Activated CD8-positive, alpha-beta T cell treated with anti-CD3 and anti-CD28 coated beads for 36 hours (primary cell): Measurements from ENCODE around the gene SH3BGRL2. TPM values are rescaled to one million over a fixed set of nuclear protein-coding genes. Genes with fewer than 3 reads are reported as not detected.

Experiments used
- ATAC-seq: fragments of 200-7000 bp; cut with Tn5 transposase; one replicate; pipeline ENCODE4 v1.10.0; 2021; ENCODE audit warnings: mild to moderate bottlenecking, moderate library complexity
- CTCF ChIA-PET: fragments of 350-600 bp; sonication (Branson Sonifier 250); formaldehyde crosslinking; loops from one replicate; lab custom pipeline; 2021; ENCODE audit warnings: antibody characterized with exemption; lab: Charles Lee
- POLR2A ChIA-PET: fragments of 350-600 bp; sonication (Branson Sonifier 250); formaldehyde crosslinking; loops from one replicate; lab custom pipeline; 2021; ENCODE audit warnings: antibody characterized with exemption; lab: Charles Lee
- DNase-seq: peaks from one replicate; pipeline ENCODE4 v3.0.0-alpha.2; 2020
- H3K27ac Mint-ChIP-seq: one replicate; pipeline ENCODE4 v1.8.0; 2021; ENCODE audit warnings: mild to moderate bottlenecking, mixed read lengths
- H3K27me3 Mint-ChIP-seq: one replicate; pipeline ENCODE4 v1.8.0; 2021; ENCODE audit warnings: mixed read lengths
- H3K36me3 Mint-ChIP-seq: one replicate; pipeline ENCODE4 v1.8.0; 2021; ENCODE audit warnings: low read depth, mixed read lengths
- H3K4me1 Mint-ChIP-seq: one replicate; pipeline ENCODE4 v1.8.0; 2021; ENCODE audit warnings: low read depth, mixed read lengths
- H3K4me3 Mint-ChIP-seq: one replicate; pipeline ENCODE4 v1.8.0; 2021; ENCODE audit warnings: mild to moderate bottlenecking, moderate library complexity, mixed read lengths
- H3K9me3 Mint-ChIP-seq: one replicate; pipeline ENCODE4 v1.8.0; 2021; ENCODE audit warnings: mixed read lengths
- intact Hi-C: fragments of 100-400 bp; cut with micrococcal nuclease; formaldehyde crosslinking; loops from one replicate; pipeline ENCODE4 v1.10.0; 2022
- total RNA-seq, 2 experiments: library from RNA; stranded (reverse); gene quantifications; one replicate each; pipeline ENCODE4 v1.2.3, GENCODE V29; 2021
- TF ChIP-seq, protein P1 (sequence below): fragments of 200-600 bp; IDR thresholded peaks from one replicate; pipeline ENCODE4 v1.8.0; 2022; ENCODE audit warnings: antibody characterized with exemption, mild to moderate bottlenecking

SH3BGRL2 gene
- under 1 TPM; 0.54 to 0.70 TPM for total RNA-seq

DNA sequence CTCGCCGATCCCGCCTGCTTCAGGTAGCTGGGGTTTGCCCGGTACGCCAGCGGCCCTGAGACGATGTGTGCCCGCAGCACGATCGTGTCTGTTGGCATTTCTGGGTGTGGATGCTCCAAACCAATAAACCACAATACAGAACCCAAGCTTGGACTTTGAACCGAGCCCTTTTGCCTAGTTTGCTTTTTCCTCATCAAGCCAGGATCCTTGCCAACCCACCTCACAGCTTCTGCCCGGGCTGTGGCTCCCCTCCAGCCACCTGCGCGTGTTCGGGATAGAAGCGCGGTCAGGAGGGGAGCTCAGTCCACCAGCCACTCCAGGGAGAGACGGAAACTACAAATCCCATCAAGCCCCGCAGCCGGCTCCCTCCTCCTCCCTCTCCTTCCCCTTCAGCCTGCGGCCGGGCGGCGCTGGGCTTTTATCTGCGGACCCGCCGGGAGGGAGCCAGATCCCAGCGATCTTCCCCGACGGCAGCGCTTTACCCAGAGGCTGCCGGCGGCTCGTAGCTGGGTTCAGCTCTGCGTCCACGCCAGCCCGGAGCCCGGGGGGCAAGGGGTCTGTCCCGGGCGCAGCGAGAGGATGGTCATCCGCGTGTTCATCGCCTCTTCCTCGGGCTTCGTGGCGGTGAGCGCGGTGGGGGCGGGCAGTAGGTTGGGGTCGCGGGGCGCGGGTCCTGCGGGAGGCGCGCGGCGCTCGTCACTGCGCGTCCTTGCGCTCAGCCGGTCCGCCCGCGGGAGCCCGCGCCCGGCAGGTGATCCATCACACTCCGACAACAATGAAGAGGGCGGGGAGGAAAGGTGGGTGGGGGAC, at the start of gene SH3BGRL2:
Gene SH3BGRL2, plus strand, starts transcription at position 447 of the 810 bp plus-strand sequence. Its CDS starts 133 bp downstream, at position 580.
- TF ChIP-seq, protein P1, sequence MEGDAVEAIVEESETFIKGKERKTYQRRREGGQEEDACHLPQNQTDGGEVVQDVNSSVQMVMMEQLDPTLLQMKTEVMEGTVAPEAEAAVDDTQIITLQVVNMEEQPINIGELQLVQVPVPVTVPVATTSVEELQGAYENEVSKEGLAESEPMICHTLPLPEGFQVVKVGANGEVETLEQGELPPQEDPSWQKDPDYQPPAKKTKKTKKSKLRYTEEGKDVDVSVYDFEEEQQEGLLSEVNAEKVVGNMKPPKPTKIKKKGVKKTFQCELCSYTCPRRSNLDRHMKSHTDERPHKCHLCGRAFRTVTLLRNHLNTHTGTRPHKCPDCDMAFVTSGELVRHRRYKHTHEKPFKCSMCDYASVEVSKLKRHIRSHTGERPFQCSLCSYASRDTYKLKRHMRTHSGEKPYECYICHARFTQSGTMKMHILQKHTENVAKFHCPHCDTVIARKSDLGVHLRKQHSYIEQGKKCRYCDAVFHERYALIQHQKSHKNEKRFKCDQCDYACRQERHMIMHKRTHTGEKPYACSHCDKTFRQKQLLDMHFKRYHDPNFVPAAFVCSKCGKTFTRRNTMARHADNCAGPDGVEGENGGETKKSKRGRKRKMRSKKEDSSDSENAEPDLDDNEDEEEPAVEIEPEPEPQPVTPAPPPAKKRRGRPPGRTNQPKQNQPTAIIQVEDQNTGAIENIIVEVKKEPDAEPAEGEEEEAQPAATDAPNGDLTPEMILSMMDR: no peak
- H3K4me3 Mint-ChIP-seq: peak within 1 kb of the TSS; percentile 71
- H3K27me3 Mint-ChIP-seq: peaks cover 46% of the 10 kb centered on the region
- H3K36me3 Mint-ChIP-seq: no peaks in the 10 kb centered on the region
- ATAC-seq: peak; percentile 72
- ChIA-PET POLR2A (interaction anchor here (1.4 kb wide), 1 partner anchor 9 kb away, joined by 3 read pairs; no protein-coding TSS in a partner anchor), CTCF (interaction anchor here (1.4 to 1.6 kb wide), 2 partner anchors 15 to 83 kb away, joined by 4 to 6 read pairs; no protein-coding TSS in a partner anchor)
- H3K4me1 Mint-ChIP-seq: peaks cover 7% of the 10 kb centered on the region
- no peaks in the 10 kb centered on the region for H3K9me3 Mint-ChIP-seq
- intact Hi-C loops: no loop called here
- H3K27ac Mint-ChIP-seq: no peak within 1 kb of the TSS
- DNase-seq: peak; percentile 39

DNA sequence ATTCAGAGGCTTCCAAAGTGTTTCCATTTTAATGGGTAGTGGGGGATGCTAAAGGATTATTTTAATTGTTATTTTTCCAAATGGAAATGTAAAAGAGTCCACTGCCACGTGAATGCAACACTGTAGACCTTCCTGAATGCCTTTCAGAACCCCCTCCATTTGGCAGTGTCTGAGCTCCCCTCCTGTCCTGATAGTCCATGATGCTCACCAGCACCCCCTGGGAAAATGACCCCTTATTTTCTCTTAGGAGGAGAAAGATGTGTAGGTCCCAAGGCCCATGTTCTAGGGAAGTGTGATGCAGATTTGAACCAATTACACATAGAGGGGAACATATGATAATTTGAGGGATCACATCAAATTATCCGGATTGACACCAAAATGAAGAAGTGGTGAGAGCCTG, 46.8 kb upstream of the SH3BGRL2 start:
- TF ChIP-seq, protein P1: no peak

DNA sequence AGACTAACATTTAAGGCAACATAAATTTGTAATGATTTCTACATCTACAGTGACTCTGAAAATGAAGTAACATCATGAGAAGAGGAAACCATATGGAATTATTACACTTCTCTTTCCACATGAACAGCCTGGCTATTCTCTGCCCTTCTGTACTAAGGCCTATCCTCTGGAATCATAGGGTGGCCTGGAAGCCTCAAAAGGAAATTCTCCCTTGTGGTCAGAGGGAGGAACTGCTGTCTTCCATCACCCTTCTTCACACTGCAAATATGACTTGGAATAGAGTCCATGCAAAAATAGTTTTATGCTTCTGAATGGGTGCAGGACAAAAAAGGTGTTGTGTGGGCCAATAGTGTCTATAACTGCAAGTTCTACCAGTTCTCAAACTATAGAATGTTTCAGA, 44.6 kb upstream of the SH3BGRL2 start:
- POLR2A ChIA-PET: no interaction called here
- CTCF ChIA-PET: no interaction called here
- TF ChIP-seq, protein P1: no peak
- intact Hi-C loops: no loop called here
- H3K4me1 Mint-ChIP-seq: no peaks in the 10 kb centered on the region
- H3K9me3 Mint-ChIP-seq: peaks cover 6% of the 10 kb centered on the region
- no peaks in the 10 kb centered on the region for H3K27me3 Mint-ChIP-seq
- H3K36me3 Mint-ChIP-seq: no peaks in the 10 kb centered on the region
- H3K4me3 Mint-ChIP-seq: no peak overlapping the region
- no peak overlapping the region for H3K27ac Mint-ChIP-seq
- no peak for DNase-seq
- ATAC-seq: no peak

More for the DNA sequence above, 46.8 kb upstream of the SH3BGRL2 start:
- intact Hi-C loops: no loop called here
- ChIA-PET POLR2A (no interaction called here), CTCF (no interaction called here)
- Mint-ChIP-seq H3K27me3 (peaks cover 1% of the 10 kb centered on the region), H3K4me1 (no peaks in the 10 kb centered on the region), H3K9me3 (peaks cover 14% of the 10 kb centered on the region), H3K36me3 (no peaks in the 10 kb centered on the region), H3K4me3 (no peak overlapping the region), H3K27ac (no peak overlapping the region)
- DNase-seq (no peak), ATAC-seq (no peak)

DNA sequence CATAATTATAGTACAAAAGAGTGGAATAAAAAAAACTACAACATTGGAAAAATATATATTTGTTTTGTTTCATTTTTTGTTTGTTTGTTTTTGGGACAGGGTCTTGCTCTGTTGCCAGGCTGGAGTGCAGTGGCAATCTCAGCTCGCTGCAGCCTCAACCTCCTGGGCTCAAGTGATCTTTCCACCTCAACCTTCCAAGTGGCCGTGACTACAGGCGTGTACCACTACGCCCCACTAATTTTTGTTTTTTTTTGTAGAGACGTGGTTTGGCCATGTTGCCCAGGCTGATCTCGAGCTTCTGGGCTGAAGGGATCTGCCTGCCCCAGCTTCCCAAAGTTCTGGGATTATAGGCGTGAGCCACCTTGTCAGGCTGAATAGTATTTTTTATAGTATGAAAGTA, 41.4 kb upstream of the SH3BGRL2 start:
- TF ChIP-seq, protein P1: no peak
- H3K4me1 Mint-ChIP-seq: no peaks in the 10 kb centered on the region
- H3K27me3 Mint-ChIP-seq: no peaks in the 10 kb centered on the region

DNA sequence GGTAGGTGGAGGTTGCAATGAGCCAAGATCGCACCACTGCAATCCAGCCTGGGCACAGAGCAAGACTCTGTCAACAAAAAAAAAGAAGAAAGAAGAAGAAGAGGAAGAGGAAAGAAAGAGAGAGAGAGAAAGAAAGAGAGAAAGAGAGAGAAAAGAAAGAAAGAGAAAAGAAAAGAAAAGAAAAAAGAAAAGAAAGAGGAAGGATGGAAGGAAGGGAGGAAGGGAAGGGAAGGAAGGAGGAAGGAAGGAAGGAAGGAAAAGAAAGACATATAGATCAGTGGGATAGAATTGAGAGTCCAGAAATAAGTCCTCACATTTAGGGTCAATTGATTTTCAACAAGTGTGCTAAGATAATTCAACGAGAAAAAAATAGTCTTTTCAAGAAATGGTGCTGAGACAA, 34.0 kb upstream of the SH3BGRL2 start:
- Mint-ChIP-seq H3K4me3 (no peak overlapping the region), H3K27me3 (peaks cover 4% of the 10 kb centered on the region), H3K36me3 (no peaks in the 10 kb centered on the region), H3K9me3 (no peaks in the 10 kb centered on the region), H3K4me1 (no peaks in the 10 kb centered on the region), H3K27ac (no peak overlapping the region)
- ChIA-PET POLR2A (no interaction called here), CTCF (no interaction called here)
- no peak for ATAC-seq
- intact Hi-C loops: no loop called here
- no peak for DNase-seq
- TF ChIP-seq, protein P1: peak; percentile 21

More for the DNA sequence above, 41.4 kb upstream of the SH3BGRL2 start:
- intact Hi-C loops: no loop called here
- DNase-seq (no peak), ATAC-seq (no peak)
- CTCF ChIA-PET: no interaction called here
- Mint-ChIP-seq H3K9me3 (no peaks in the 10 kb centered on the region), H3K27ac (no peak overlapping the region), H3K4me3 (no peak overlapping the region), H3K36me3 (no peaks in the 10 kb centered on the region)
- POLR2A ChIA-PET: no interaction called here
